Prostate gland (tissue), 2 donors: Measurements from ENCODE around the gene HSDL2. TPM values are rescaled to one million over a fixed set of nuclear protein-coding genes. Genes with fewer than 3 reads are reported as not detected.

Source experiments
- DNase-seq: peaks from one replicate; pipeline ENCODE4 v3.0.0-alpha.2; 2019; ENCODE audit warnings: low spot score
- H3K27ac ChIP-seq, 2 donors: fragments of 200-600 bp; sonication (generic); 2 replicates each; pipeline ENCODE4 v1.5.1; 2017 to 2019
- H3K27me3 ChIP-seq: fragments of 200-600 bp; sonication (generic); replicated peaks from 2 replicates; pipeline ENCODE4 v1.5.1; 2019; ENCODE audit not compliant: insufficient read depth
- H3K36me3 ChIP-seq, 2 donors: fragments of 200-600 bp; sonication (generic); 1 replicate in 1 of 2; 2 replicates in 1 of 2; pipeline versions ENCODE4 v1.5.1 to v1.8.1; 2017 to 2019
- H3K4me1 ChIP-seq: fragments of 200-600 bp; sonication (generic); replicated peaks from 2 replicates; pipeline ENCODE4 v1.5.1; 2019
- H3K4me3 ChIP-seq, 2 donors: fragments of 200-600 bp; sonication (generic); 2 replicates each; pipeline ENCODE4 v1.5.1; 2017 to 2019
- H3K9me3 ChIP-seq: fragments of 200-600 bp; sonication (generic); 2 replicates; pipeline ENCODE4 v1.5.1; 2017
- CTCF ChIP-seq, 4 experiments: fragments of 200-600 bp in 2 of 4; fragments of 450-650 bp in 2 of 4; sonication (generic) in 2 of 4; IDR thresholded peaks; 1 replicate in 3 of 4; 2 replicates in 1 of 4; pipeline ENCODE4 v1.5.1; 2016 to 2019; ENCODE audit warnings: antibody characterized with exemption in 4 of 4, mild to moderate bottlenecking in 2 of 4, moderate library complexity in 2 of 4
- POLR2A ChIP-seq: fragments of 450-650 bp; IDR thresholded peaks from one replicate; pipeline ENCODE4 v1.6.1; 2016; ENCODE audit warnings: antibody characterized with exemption, mild to moderate bottlenecking
- POLR2AphosphoS5 ChIP-seq: sonication (generic); formaldehyde crosslinking; IDR thresholded peaks from one replicate; pipeline ENCODE4 v1.6.1; 2017; ENCODE audit warnings: antibody characterized with exemption
- WGBS: methylation state at CpG from one replicate; pipeline ENCODE4 v1.1.5; 2018; 5-methylcytosine and 5-hydroxymethylcytosine counted together
- intact Hi-C: fragments of 100-400 bp; cut with DNase I; formaldehyde crosslinking; loops from one replicate; pipeline ENCODE4 v1.14.2; 2022
- total RNA-seq, 2 donors: library from RNA; depleted of rRNA; stranded (reverse); fragments of >200 nt; gene quantifications; one replicate each; pipeline ENCODE4 v1.1.0, GENCODE V29; 2016

HSDL2 gene
- total RNA-seq, 2 donors from 2014 or later: 22.2 to 25.2 TPM

GRCh38 chr9:112437406-112437805, 57.5 kb downstream of the HSDL2 start:
- no peaks in the 10 kb centered on the region for H3K4me1 ChIP-seq
- intact Hi-C loops: no loop called here
- H3K36me3 ChIP-seq: no peaks in the 10 kb centered on the region
- DNase-seq: no peak
- 98% methylated on average over 2 of the region's 2 CpGs for WGBS
- H3K4me3 ChIP-seq: no peak overlapping the region
- no peak overlapping the region for H3K27ac ChIP-seq
- TF ChIP-seq CTCF (IDR thresholded peaks at IDR 0.05) (no peak), POLR2A (no peak), POLR2AphosphoS5 (no peak)
- no peaks in the 10 kb centered on the region for H3K27me3 ChIP-seq
- H3K9me3 ChIP-seq: no peaks in the 10 kb centered on the region

- WGBS: 60% methylated on average over 2 of the region's 2 CpGs
- no peak for DNase-seq
- Histone ChIP-seq H3K27me3 (no peaks in the 10 kb centered on the region), H3K4me3 (no peak overlapping the region), H3K27ac (no peak overlapping the region), H3K9me3 (no peaks in the 10 kb centered on the region), H3K36me3 (no peaks in the 10 kb centered on the region), H3K4me1 (no peaks in the 10 kb centered on the region)
- TF ChIP-seq POLR2A (no peak), POLR2AphosphoS5 (no peak), CTCF (IDR thresholded peaks at IDR 0.05) (no peak)
- intact Hi-C loops: no loop called here
Observed at GRCh38 chr9:112439171-112439570, 59.3 kb downstream of the HSDL2 start.

GRCh38 chr9:112439825-112440224, 59.9 kb downstream of the HSDL2 start:
- no peaks in the 10 kb centered on the region for H3K4me1 ChIP-seq
- TF ChIP-seq POLR2AphosphoS5 (no peak), CTCF (IDR thresholded peaks at IDR 0.05) (no peak), POLR2A (no peak)
- H3K27ac ChIP-seq: no peak overlapping the region
- no peaks in the 10 kb centered on the region for H3K27me3 ChIP-seq
- no peaks in the 10 kb centered on the region for H3K36me3 ChIP-seq
- intact Hi-C loops: loop anchor here (5.0 to 10.0 kb wide), 2 partner anchors 58 to 265 kb away; partner anchors contain the start of gene HSDL2
- 76% methylated on average over 2 of the region's 2 CpGs for WGBS
- no peak overlapping the region for H3K4me3 ChIP-seq
- no peaks in the 10 kb centered on the region for H3K9me3 ChIP-seq
- no peak for DNase-seq

GRCh38 chr9:112443200-112443599, 63.3 kb downstream of the HSDL2 start:
- Histone ChIP-seq H3K36me3 (no peaks in the 10 kb centered on the region), H3K27me3 (no peaks in the 10 kb centered on the region), H3K4me1 (no peaks in the 10 kb centered on the region), H3K4me3 (no peak overlapping the region), H3K9me3 (no peaks in the 10 kb centered on the region), H3K27ac (no peak overlapping the region)
- intact Hi-C loops: loop anchor here (5.0 to 10.0 kb wide), 2 partner anchors 61 to 262 kb away; partner anchors contain the start of gene HSDL2
- DNase-seq: no peak
- TF ChIP-seq POLR2AphosphoS5: no peak
- peak in 3 of 4 experiments; percentile 21 to 47 (median 46) for TF ChIP-seq CTCF (IDR thresholded peaks at IDR 0.05)

GRCh38 chr9:112443636-112444035, 63.7 kb downstream of the HSDL2 start:
- DNase-seq: no peak
- no peaks in the 10 kb centered on the region for H3K4me1 ChIP-seq
- H3K27ac ChIP-seq: no peak overlapping the region
- WGBS: 97% methylated on average over 1 of the region's 1 CpG
- no peaks in the 10 kb centered on the region for H3K9me3 ChIP-seq
- H3K4me3 ChIP-seq: no peak overlapping the region
- intact Hi-C loops: loop anchor here (5.0 to 10.0 kb wide), 2 partner anchors 61 to 261 kb away; partner anchors contain the start of gene HSDL2
- H3K36me3 ChIP-seq: no peaks in the 10 kb centered on the region
- no peak for TF ChIP-seq POLR2AphosphoS5
- TF ChIP-seq POLR2A: no peak
- H3K27me3 ChIP-seq: no peaks in the 10 kb centered on the region
